HG03025 (cell line): ENCODE results near the gene ST8SIA1.

Experiments
- ATAC-seq: cut with Tn5 transposase; IDR thresholded peaks from one replicate; pipeline ENCODE4 v1.9.1; 2021; ENCODE audit warnings: mild to moderate bottlenecking, moderate library complexity; ENCODE audit not compliant: unreplicated experiment, low FRiP score

The ST8SIA1 gene

GRCh38 chr12:22248121-22248520, 86.4 kb downstream of the ST8SIA1 start:
- no peak for ATAC-seq

- no peak for ATAC-seq
Measured at GRCh38 chr12:22246217-22246846, 88.2 kb downstream of the ST8SIA1 start.

DNA sequence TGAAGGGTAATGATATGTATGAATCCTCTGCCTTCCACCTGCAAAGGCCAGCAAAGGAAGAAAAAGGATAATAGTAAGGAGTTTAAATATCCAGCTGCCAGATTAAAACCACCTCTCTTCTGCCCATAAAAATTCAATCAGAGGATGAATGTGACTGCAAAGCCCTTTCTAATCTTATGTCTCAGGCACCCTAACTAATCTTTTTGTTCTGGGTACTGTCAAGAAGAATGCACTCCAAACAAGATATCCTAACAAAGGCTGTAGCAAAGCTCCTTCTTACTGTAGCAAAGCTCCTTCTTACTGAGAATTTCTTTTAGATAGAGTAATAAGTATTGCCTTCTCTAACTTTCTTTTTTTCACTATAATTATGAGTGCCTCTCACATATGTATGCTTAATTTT, 91.8 kb downstream of the ST8SIA1 start:
- no peak for ATAC-seq

DNA sequence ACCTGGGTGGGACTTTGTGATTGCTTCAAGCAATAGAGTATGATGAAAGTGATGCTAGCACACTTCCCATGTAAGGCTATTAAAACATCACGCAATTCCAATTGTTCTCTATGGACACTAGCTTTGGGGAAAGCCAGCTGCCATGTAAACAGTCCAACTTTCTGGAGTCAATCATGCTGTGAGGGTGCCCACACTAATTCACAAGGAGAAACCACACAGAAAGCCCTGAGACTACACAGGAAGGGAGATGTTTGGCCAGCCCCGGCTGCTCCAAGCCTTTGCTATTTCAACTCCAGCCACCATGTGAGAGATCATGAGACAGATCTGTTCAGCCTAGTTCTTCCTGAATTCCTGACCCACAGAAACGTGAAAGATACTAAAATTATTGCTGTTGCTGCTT, 96.3 kb downstream of the ST8SIA1 start:
- ATAC-seq: no peak

DNA sequence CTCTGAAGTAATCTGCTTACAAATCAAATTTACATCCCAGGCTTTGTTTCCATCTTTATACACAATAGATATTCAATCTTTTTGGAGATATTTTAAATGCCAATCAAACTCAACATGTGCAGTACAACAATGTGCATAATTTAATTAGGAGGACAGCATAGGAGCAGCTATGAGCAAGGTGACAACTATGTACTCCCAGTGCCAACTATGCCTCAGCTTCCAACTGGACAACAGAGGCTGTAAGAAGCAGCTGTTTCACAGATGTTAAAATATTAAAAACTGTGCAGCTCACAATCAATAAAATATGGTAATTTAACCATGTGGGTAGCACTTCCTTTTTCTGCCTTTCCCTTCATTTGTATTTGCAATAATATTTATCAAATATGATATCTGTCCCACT, 99.9 kb downstream of the ST8SIA1 start:
- no peak for ATAC-seq

DNA sequence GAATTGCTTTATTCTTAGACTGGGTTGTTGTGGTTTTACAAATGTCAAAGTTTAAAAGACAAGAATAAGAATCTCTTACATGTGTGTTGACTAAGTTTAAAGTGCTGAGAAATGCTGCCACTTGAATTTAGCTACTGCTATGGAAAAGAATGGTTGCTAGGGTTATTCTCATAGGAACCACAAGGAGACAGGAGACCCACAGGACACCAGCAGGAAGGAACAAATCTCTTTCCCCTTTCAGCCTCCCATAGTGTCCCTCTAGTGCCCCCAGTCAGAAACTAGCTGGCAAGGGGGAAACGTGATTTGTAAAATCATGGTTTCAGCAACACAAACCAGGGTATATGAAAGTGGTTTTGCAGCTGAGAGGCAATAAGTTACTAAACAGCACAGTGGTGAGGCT, 102.7 kb downstream of the ST8SIA1 start:
- ATAC-seq: no peak

DNA sequence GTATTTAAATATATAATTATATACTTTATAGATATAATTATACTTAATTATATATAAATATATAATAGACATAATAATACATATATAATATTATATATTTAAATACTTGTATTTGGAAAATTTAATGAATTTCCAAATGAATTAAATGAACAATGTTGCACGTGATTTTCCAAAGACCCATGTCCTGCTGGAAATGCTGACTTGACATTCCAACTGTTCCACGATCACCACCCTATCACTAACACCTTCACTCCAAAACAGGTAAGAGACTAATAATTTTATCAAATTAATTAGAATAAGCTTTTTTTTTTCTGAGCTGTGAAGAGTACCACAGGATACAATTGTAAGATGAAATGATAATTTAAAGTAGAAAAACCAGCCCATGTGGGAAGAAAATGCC, 103.4 kb downstream of the ST8SIA1 start:
- no peak for ATAC-seq

GRCh38 chr12:22230280-22230794, 104.2 kb downstream of the ST8SIA1 start:
- ATAC-seq: no peak

DNA sequence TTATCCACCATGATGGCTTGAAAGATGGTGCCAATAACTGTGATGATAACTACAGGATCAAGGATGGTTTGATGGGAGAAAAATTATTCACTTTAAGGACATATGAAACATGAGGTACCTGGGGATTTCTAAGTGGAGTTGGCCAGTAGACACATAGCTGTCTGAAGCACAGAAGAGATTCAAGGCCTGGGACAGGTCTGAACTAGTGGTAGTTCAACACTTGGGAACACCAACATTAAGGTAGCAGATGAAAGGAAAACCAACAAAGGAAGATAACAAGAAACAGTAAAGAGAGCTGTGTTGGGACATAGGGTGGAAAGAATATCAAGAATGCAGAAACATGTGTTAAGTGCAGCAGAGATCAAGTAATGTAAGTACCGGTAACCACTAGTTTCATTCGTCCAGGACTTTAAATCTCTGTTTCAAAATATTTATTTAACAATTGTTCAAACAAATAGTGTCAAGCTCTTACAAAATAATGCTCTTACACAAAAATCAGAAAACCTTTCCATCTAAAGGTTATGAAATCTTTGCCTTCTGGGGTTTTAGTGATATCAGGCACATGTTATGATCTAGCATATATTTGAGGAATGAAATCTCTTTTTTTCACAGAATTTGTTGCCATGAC, 104.7 kb downstream of the ST8SIA1 start:
- ATAC-seq: no peak

GRCh38 chr12:22228022-22228875, 106.3 kb downstream of the ST8SIA1 start:
- ATAC-seq: no peak

GRCh38 chr12:22223356-22223755, 111.2 kb downstream of the ST8SIA1 start:
- no peak for ATAC-seq

DNA sequence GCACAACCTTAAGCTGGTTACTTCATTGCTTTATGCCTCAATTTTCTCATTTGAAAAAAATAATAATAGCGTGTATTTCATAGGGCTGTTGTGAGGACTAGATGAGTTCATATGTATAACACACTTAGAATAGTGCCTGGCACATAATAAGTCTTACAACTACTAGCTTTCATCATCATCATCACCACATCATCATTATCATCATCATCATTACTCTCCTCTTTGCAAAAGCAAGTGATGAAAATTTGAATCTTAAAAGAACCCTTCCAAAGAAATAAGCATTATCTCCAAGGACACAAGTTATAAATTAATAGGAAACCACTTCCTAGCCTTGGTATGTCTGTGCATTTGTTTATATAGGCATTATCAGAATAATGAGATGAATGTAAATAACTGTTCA, 117.0 kb downstream of the ST8SIA1 start:
- ATAC-seq: no peak

GRCh38 chr12:22215467-22216253, 118.8 kb downstream of the ST8SIA1 start:
- no peak for ATAC-seq

DNA sequence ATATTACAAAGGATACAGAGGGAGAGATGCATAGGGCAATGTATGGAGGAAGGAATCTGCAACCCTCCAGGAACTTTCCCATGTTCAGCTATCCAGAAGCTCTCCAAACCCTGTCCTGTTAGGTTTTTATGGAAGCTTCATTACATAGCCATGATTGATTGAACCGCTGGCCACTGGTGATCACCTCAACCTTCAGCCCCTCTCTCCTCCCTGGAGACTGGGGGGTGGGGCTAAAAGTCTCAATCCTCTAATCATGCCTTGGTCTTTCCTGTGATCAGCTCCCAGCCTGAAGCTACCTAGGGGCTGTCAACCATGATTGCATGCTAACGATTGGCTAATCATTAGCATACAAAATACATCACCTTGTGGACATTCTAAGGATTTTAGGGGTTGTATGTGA, 123.4 kb downstream of the ST8SIA1 start:
- ATAC-seq: no peak

- ATAC-seq: no peak
Measured at GRCh38 chr12:22209422-22209821, 125.1 kb downstream of the ST8SIA1 start.

GRCh38 chr12:22206111-22206728, 128.3 kb downstream of the ST8SIA1 start:
- no peak for ATAC-seq

GRCh38 chr12:22204391-22204790, 130.1 kb downstream of the ST8SIA1 start:
- ATAC-seq: no peak

- ATAC-seq: no peak
Measured at GRCh38 chr12:22202847-22203246, 131.7 kb downstream of the ST8SIA1 start.

- no peak for ATAC-seq
Measured at GRCh38 chr12:22201101-22201500, 133.4 kb downstream of the ST8SIA1 start.

- no peak for ATAC-seq
Measured at GRCh38 chr12:22196236-22196635, 138.3 kb downstream of the ST8SIA1 start.
